ENCODE results near the gene TMEM169.

Gene TMEM169

GRCh38 chr2:216064014-216064630 lies 17.6 kb upstream of the TMEM169 start:
- no peak overlapping the region for H3K4me3 ChIP-seq (ENCODE audit: low read depth, low read length)
- H3K27me3 ChIP-seq (ENCODE audit: insufficient read depth, low read depth, severe bottlenecking) = no peaks in the 10 kb centered on the region
- no peaks in the 10 kb centered on the region for H3K9me3 ChIP-seq (ENCODE audit: severe bottlenecking)
- no peak overlapping the region for H3K27ac ChIP-seq
- H3K36me3 ChIP-seq = peaks cover 33% of the 10 kb centered on the region
- DNase-seq = no peak
- TF ChIP-seq, protein P1, sequence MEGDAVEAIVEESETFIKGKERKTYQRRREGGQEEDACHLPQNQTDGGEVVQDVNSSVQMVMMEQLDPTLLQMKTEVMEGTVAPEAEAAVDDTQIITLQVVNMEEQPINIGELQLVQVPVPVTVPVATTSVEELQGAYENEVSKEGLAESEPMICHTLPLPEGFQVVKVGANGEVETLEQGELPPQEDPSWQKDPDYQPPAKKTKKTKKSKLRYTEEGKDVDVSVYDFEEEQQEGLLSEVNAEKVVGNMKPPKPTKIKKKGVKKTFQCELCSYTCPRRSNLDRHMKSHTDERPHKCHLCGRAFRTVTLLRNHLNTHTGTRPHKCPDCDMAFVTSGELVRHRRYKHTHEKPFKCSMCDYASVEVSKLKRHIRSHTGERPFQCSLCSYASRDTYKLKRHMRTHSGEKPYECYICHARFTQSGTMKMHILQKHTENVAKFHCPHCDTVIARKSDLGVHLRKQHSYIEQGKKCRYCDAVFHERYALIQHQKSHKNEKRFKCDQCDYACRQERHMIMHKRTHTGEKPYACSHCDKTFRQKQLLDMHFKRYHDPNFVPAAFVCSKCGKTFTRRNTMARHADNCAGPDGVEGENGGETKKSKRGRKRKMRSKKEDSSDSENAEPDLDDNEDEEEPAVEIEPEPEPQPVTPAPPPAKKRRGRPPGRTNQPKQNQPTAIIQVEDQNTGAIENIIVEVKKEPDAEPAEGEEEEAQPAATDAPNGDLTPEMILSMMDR (IDR thresholded peaks at IDR 0.05; ENCODE audit: low read depth, low read length) = peak; percentile 51

- Histone ChIP-seq H3K27ac (no peak overlapping the region), H3K9me3 (ENCODE audit: severe bottlenecking) (no peaks in the 10 kb centered on the region), H3K4me3 (ENCODE audit: low read depth, low read length) (no peak overlapping the region), H3K36me3 (peaks cover 28% of the 10 kb centered on the region), H3K27me3 (ENCODE audit: insufficient read depth, low read depth, severe bottlenecking) (no peaks in the 10 kb centered on the region)
- TF ChIP-seq, protein P1 (IDR thresholded peaks at IDR 0.05; ENCODE audit: low read depth, low read length) = no peak
- no peak for DNase-seq
Measured at GRCh38 chr2:216064665-216065064, 17.1 kb upstream of the TMEM169 start.

GRCh38 chr2:216066230-216066629 lies 15.5 kb upstream of the TMEM169 start:
- Histone ChIP-seq H3K4me3 (ENCODE audit: low read depth, low read length) (no peak overlapping the region), H3K27me3 (ENCODE audit: insufficient read depth, low read depth, severe bottlenecking) (no peaks in the 10 kb centered on the region), H3K9me3 (ENCODE audit: severe bottlenecking) (no peaks in the 10 kb centered on the region), H3K27ac (no peak overlapping the region), H3K36me3 (peaks cover 28% of the 10 kb centered on the region)
- TF ChIP-seq, protein P1 (IDR thresholded peaks at IDR 0.05; ENCODE audit: low read depth, low read length) = no peak
- no peak for DNase-seq

DNA sequence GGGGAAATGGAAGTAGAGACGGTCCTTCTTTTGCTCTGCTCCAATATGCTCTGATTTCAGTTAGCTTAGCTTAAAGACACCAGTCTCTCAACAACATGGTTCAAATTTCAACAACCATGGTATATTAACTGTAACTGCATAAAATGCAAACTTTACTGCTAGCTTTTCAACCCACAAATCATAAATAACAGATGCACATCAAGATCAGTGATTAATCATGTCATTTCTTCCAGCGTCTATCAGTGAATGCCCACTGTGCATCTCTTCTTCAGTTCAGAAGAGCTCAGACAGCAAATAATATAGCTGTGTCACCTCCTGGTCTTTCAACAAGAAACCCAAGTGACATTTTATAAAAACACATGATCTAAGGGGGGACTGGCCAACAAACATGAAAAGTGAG lies 12.7 kb upstream of the TMEM169 start:
- Histone ChIP-seq H3K27me3 (ENCODE audit: insufficient read depth, low read depth, severe bottlenecking) (no peaks in the 10 kb centered on the region), H3K4me3 (ENCODE audit: low read depth, low read length) (no peak overlapping the region), H3K36me3 (peaks cover 28% of the 10 kb centered on the region), H3K27ac (no peak overlapping the region), H3K9me3 (ENCODE audit: severe bottlenecking) (no peaks in the 10 kb centered on the region)
- TF ChIP-seq, protein P1 (IDR thresholded peaks at IDR 0.05; ENCODE audit: low read depth, low read length) = no peak
- DNase-seq = no peak

DNA sequence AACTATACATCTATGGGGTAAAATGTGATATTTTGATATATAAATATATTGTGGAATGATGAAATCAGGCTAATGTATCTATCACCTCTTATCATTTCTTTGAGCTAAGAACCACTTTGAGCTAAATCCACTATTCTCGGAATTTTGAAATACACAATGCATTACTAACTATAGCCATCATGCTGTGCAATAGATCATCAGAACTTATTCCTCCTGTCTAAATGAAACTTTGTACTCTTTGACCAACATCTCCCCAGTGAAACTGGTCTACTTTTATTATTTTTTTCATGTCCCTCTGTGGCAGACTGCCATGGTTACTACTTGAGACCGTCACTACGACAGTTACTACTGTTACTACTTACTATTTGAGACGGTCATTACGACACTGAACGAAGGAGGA lies 11.5 kb upstream of the TMEM169 start:
- Histone ChIP-seq H3K27me3 (ENCODE audit: insufficient read depth, low read depth, severe bottlenecking) (no peaks in the 10 kb centered on the region), H3K4me3 (ENCODE audit: low read depth, low read length) (no peak overlapping the region), H3K27ac (no peak overlapping the region), H3K9me3 (ENCODE audit: severe bottlenecking) (no peaks in the 10 kb centered on the region), H3K36me3 (peaks cover 16% of the 10 kb centered on the region)
- DNase-seq = no peak
- TF ChIP-seq, protein P1 (IDR thresholded peaks at IDR 0.05; ENCODE audit: low read depth, low read length) = no peak

All from WERI-Rb-1 (cell line).